GM12873 (cell line): ENCODE measurements around the gene PGLYRP1.

ENCODE experiments used
- TF ChIP-seq, protein P1 (sequence below): IDR thresholded peaks from 2 replicates; pipeline ENCODE4 v1.5.1; 2012; ENCODE audit warnings: low read depth, mild to moderate bottlenecking, moderate library complexity, low read length, control low read depth; ENCODE audit not compliant: insufficient read depth; ENCODE audit errors: missing control alignments

PGLYRP1 gene

DNA sequence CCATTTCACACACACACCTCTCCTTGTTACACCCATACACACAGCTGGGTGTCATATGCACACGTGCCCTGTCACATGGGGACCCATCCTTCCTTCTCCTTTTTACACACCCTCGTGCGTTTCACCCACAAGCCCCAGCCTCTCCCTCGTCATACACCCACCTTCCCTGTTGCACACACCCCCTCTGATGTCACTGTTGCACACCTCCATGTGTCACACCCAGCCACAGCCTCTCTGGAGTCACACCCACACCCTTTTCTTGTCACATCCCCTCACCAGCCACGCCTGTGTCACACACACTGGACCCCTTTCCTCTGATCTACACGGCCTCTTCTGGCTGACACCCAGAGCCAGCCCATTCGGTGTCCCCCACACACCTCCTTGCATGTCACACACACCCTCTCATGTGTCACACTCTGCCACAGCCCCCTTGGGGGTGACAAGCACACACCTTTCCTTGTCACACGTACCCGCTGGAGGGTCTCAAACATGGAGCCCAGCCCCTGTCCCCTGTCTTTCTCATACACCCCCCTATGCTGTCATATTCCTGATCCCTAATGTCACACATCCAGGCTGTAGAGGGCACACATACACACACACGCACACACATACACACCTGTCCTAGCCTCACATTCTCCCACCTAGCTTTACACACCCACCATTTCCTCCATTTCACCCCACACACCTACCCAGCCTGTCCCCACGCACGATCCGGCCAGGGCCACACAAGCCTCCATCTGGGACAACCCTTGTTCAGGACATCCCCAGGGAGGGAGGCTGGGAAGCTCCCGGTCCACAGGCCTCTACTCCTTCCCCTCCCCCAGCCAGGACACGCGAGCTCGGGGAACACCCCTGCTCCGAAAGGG lies 50.5 kb downstream of the PGLYRP1 start:
- TF ChIP-seq, protein P1, sequence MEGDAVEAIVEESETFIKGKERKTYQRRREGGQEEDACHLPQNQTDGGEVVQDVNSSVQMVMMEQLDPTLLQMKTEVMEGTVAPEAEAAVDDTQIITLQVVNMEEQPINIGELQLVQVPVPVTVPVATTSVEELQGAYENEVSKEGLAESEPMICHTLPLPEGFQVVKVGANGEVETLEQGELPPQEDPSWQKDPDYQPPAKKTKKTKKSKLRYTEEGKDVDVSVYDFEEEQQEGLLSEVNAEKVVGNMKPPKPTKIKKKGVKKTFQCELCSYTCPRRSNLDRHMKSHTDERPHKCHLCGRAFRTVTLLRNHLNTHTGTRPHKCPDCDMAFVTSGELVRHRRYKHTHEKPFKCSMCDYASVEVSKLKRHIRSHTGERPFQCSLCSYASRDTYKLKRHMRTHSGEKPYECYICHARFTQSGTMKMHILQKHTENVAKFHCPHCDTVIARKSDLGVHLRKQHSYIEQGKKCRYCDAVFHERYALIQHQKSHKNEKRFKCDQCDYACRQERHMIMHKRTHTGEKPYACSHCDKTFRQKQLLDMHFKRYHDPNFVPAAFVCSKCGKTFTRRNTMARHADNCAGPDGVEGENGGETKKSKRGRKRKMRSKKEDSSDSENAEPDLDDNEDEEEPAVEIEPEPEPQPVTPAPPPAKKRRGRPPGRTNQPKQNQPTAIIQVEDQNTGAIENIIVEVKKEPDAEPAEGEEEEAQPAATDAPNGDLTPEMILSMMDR, result no peak

DNA sequence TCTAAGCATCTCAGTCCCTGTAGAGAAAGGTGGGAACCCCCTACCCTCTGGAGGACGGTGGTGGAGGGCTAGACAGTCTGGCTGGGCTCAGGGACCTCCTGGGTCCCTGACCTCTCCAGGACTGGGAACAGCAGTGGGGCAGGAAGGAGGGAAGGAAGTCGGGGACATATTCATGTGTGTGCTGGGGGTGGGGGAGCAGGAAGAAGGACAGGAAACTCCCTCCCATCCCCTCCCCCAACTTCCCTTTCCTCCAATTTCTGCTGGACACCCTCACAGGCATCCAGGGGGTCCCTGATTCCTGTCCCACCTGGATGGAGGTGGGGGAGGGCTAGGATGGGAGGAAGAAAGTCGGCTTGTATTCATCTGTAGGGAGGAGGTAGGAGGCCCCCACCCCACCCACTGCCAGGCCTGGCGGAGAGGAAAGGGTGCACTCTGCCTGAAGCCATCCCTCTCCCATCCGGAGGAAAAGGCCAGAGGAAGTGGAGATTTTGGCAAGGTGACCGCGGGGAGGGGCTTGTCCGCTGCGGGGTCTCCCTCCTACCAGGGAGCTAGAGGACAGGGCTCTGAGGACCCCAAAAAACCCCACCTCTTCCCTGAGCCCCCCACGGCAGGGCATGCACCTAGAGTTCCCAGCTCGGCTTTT lies 51.5 kb downstream of the PGLYRP1 start:
- TF ChIP-seq, protein P1, result no peak

- TF ChIP-seq, protein P1, result no peak
Measured at GRCh38 chr19:45969676-45970075, 53.2 kb downstream of the PGLYRP1 start.
